ENCODE results near the gene CDYL2.
"Not testable (repeated sequence)": the region's sequence is repeated elsewhere in the genome, so short reads cannot be mapped to it uniquely, and the experiment has no call there.

Gene CDYL2

GRCh38 chr16:80666378-80667250, 137.8 kb downstream of the CDYL2 start:
- no peak for DNase-seq

GRCh38 chr16:80665356-80665755, 139.0 kb downstream of the CDYL2 start:
- DNase-seq, result no peak

- DNase-seq, result no peak
Observed at GRCh38 chr16:80664786-80665185, 139.6 kb downstream of the CDYL2 start.

- DNase-seq, result no peak
Observed at GRCh38 chr16:80664226-80664625, 140.2 kb downstream of the CDYL2 start.

GRCh38 chr16:80663078-80663477, 141.3 kb downstream of the CDYL2 start:
- no peak for DNase-seq

GRCh38 chr16:80659865-80660264, 144.5 kb downstream of the CDYL2 start:
- DNase-seq, result no peak

GRCh38 chr16:80656711-80657150, 147.7 kb downstream of the CDYL2 start:
- DNase-seq, result no peak

- no peak for DNase-seq
Observed at GRCh38 chr16:80656161-80656560, 148.2 kb downstream of the CDYL2 start.

GRCh38 chr16:80655751-80656150, 148.6 kb downstream of the CDYL2 start:
- no peak for DNase-seq

- no peak for DNase-seq
Observed at GRCh38 chr16:80654094-80654862, 150.1 kb downstream of the CDYL2 start.

- no peak for DNase-seq
Observed at GRCh38 chr16:80652441-80652840, 152.0 kb downstream of the CDYL2 start.

- not testable (repeated sequence) for DNase-seq
Observed at GRCh38 chr16:80650281-80650680, 154.1 kb downstream of the CDYL2 start.

- no peak for DNase-seq
Observed at GRCh38 chr16:80640316-80640715, 164.1 kb downstream of the CDYL2 start.

- no peak for DNase-seq
Observed at GRCh38 chr16:80639636-80640035, 164.8 kb downstream of the CDYL2 start.

GRCh38 chr16:80637621-80638020, 166.8 kb downstream of the CDYL2 start:
- DNase-seq, result no peak

GRCh38 chr16:80631581-80631980, 172.8 kb downstream of the CDYL2 start:
- DNase-seq, result no peak

GRCh38 chr16:80628254-80628653, 176.1 kb downstream of the CDYL2 start:
- DNase-seq, result no peak

GRCh38 chr16:80627108-80627507, 177.3 kb downstream of the CDYL2 start:
- no peak for DNase-seq

- DNase-seq, result no peak
Observed at GRCh38 chr16:80623376-80623775, 181.0 kb downstream of the CDYL2 start.

GRCh38 chr16:80622007-80622406, 182.4 kb downstream of the CDYL2 start:
- DNase-seq, result no peak

GRCh38 chr16:80620736-80621605, 183.4 kb downstream of the CDYL2 start:
- no peak for DNase-seq

- no peak for DNase-seq
Observed at GRCh38 chr16:80619824-80620223, 184.6 kb downstream of the CDYL2 start.
